GM23338 (cell line): Measurements from ENCODE around the gene ACAD9. TPM values are rescaled to one million over a fixed set of nuclear protein-coding genes. Genes with fewer than 3 reads are reported as not detected.

Source experiments
- ATAC-seq: fragments of 200-7000 bp; cut with Tn5 transposase; 3 replicates; pipeline ENCODE4 v1.9.1; 2020
- DNase-seq: peaks from one replicate; pipeline ENCODE4 v3.0.0-alpha.2; 2015; ENCODE audit warnings: low spot score
- H2AFZ ChIP-seq: fragments of 200-600 bp; sonication (generic); 2 replicates; pipeline ENCODE4 v1.8.0; 2016; ENCODE audit warnings: antibody characterized with exemption, mild to moderate bottlenecking, moderate library complexity
- H3F3A ChIP-seq: fragments of 200-600 bp; sonication (generic); replicated peaks from 2 replicates; pipeline ENCODE4 v1.8.0; 2017; ENCODE audit warnings: antibody characterized with exemption, mixed run types, low read depth
- H3K27ac ChIP-seq: fragments of 200-600 bp; sonication (generic); 2 replicates; pipeline ENCODE4 v1.6.1; 2016; ENCODE audit warnings: low read depth
- H3K27me3 ChIP-seq: fragments of 200-600 bp; sonication (generic); 2 replicates; pipeline ENCODE4 v1.8.0; 2016; ENCODE audit warnings: mild to moderate bottlenecking, mixed run types, moderate library complexity; ENCODE audit not compliant: insufficient read depth
- H3K36me3 ChIP-seq: fragments of 200-600 bp; sonication (generic); 2 replicates; pipeline ENCODE4 v1.8.0; 2016; ENCODE audit warnings: mild to moderate bottlenecking; ENCODE audit not compliant: insufficient read depth
- H3K4me1 ChIP-seq: fragments of 200-600 bp; sonication (generic); 2 replicates; pipeline ENCODE4 v1.8.0; 2016; ENCODE audit warnings: mild to moderate bottlenecking, moderate library complexity; ENCODE audit not compliant: insufficient read depth
- H3K4me2 ChIP-seq: fragments of 200-600 bp; sonication (generic); 2 replicates; pipeline ENCODE4 v1.7.1; 2017; ENCODE audit warnings: mixed run types
- H3K4me3 ChIP-seq: fragments of 200-600 bp; sonication (generic); 2 replicates; pipeline ENCODE4 v1.6.1; 2016; ENCODE audit warnings: mixed run types
- H3K79me2 ChIP-seq: fragments of 200-600 bp; sonication (generic); replicated peaks from 2 replicates; pipeline ENCODE4 v1.8.0; 2017; ENCODE audit warnings: mild to moderate bottlenecking; ENCODE audit not compliant: insufficient read depth
- H3K9me2 ChIP-seq: fragments of 200-600 bp; sonication (generic); 2 replicates; pipeline ENCODE4 v1.8.0; 2017; ENCODE audit not compliant: insufficient read depth
- H4K20me1 ChIP-seq: fragments of 200-600 bp; sonication (generic); replicated peaks from 2 replicates; pipeline ENCODE4 v1.8.0; 2017; ENCODE audit warnings: mild to moderate bottlenecking; ENCODE audit not compliant: insufficient read depth
- H3K27ac Mint-ChIP-seq: 2 replicates; pipeline ENCODE4 v1.8.0; 2020; ENCODE audit warnings: inconsistent platforms, mild to moderate bottlenecking, moderate library complexity, mixed read lengths
- H3K27me3 Mint-ChIP-seq: 3 replicates; pipeline ENCODE4 v1.8.0; 2022; ENCODE audit warnings: low read depth, mild to moderate bottlenecking, moderate library complexity, mixed read lengths, inconsistent platforms; ENCODE audit not compliant: insufficient read depth, poor library complexity
- H3K36me3 Mint-ChIP-seq: 3 replicates; pipeline ENCODE4 v1.8.0; 2021; ENCODE audit warnings: low read depth, mild to moderate bottlenecking, inconsistent platforms, moderate library complexity, mixed read lengths
- H3K4me1 Mint-ChIP-seq: 3 replicates; pipeline ENCODE4 v1.8.0; 2020; ENCODE audit warnings: mild to moderate bottlenecking, inconsistent platforms, mixed read lengths
- H3K4me3 Mint-ChIP-seq: 3 replicates; pipeline ENCODE4 v1.8.0; 2021; ENCODE audit warnings: moderate library complexity, mild to moderate bottlenecking, inconsistent platforms, mixed read lengths
- H3K9me3 Mint-ChIP-seq: 3 replicates; pipeline ENCODE4 v1.8.0; 2020; ENCODE audit warnings: moderate library complexity, mild to moderate bottlenecking, inconsistent platforms, mixed read lengths
- CREB1 ChIP-seq: fragments of 250-450 bp; sonication (Bioruptor Pico); IDR thresholded peaks from 2 replicates; pipeline ENCODE4 v1.5.0; 2020; ENCODE audit warnings: low read depth, mild to moderate bottlenecking, moderate library complexity
- EZH2 ChIP-seq: fragments of 200-600 bp; sonication (generic); IDR thresholded peaks from one replicate; pipeline ENCODE4 v1.8.0; 2017; ENCODE audit warnings: antibody characterized with exemption, mild to moderate bottlenecking, low read depth; ENCODE audit not compliant: unreplicated experiment
- EZH2phosphoT487 ChIP-seq: fragments of 200-600 bp; sonication (generic); IDR thresholded peaks from one replicate; pipeline ENCODE4 v1.8.1; 2018; ENCODE audit warnings: antibody characterized with exemption; ENCODE audit not compliant: unreplicated experiment
- JUNB ChIP-seq: IDR thresholded peaks from one replicate; pipeline ENCODE4 v1.6.1; 2016; ENCODE audit warnings: antibody characterized with exemption; ENCODE audit not compliant: unreplicated experiment
- NANOG ChIP-seq: IDR thresholded peaks from 2 replicates; pipeline ENCODE4 v1.6.1; 2016; ENCODE audit warnings: antibody characterized with exemption, borderline replicate concordance
- POLR2AphosphoS5 ChIP-seq: IDR thresholded peaks from 2 replicates; pipeline ENCODE4 v1.6.1; 2016; ENCODE audit warnings: antibody characterized with exemption, low read depth
- STAT1 ChIP-seq: IDR thresholded peaks from one replicate; pipeline ENCODE4 v1.6.1; 2016; ENCODE audit warnings: antibody characterized with exemption; ENCODE audit not compliant: unreplicated experiment
- ZNF114 ChIP-seq: fragments of 250-450 bp; sonication (Bioruptor Pico); IDR thresholded peaks from 2 replicates; pipeline ENCODE4 v1.5.0; 2020; ENCODE audit warnings: mild to moderate bottlenecking, moderate library complexity
- ZNF331 ChIP-seq: fragments of 250-450 bp; sonication (Bioruptor Pico); IDR thresholded peaks from 2 replicates; pipeline ENCODE4 v1.5.0; 2020; ENCODE audit warnings: low read depth, mild to moderate bottlenecking, moderate library complexity
- ZNF462 ChIP-seq: fragments of 250-450 bp; sonication (Bioruptor Pico); IDR thresholded peaks from 2 replicates; pipeline ENCODE4 v1.5.0; 2020; ENCODE audit warnings: mild to moderate bottlenecking, moderate library complexity
- polyA plus RNA-seq: library from polyadenylated mRNA; unstranded; fragments of >200 nt; fragmentation: Nextera tagmentation; extraction: Ambion mirVana; gene quantifications from 2 replicates; pipeline ENCODE4 v1.2.1, GENCODE V29; 2016
- total RNA-seq: library from RNA; depleted of rRNA; stranded (reverse); fragments of >200 nt; shearing (Covaris generic); gene quantifications from 2 replicates; pipeline ENCODE4 v1.2.3, GENCODE V29; 2014
- TF ChIP-seq, protein P1 (sequence below): IDR thresholded peaks from one replicate; pipeline ENCODE4 v1.6.1; 2018; ENCODE audit warnings: antibody characterized with exemption; ENCODE audit not compliant: unreplicated experiment
- TF ChIP-seq, protein P2 (sequence below): IDR thresholded peaks from 2 replicates; pipeline ENCODE4 v1.6.1; 2016; ENCODE audit warnings: antibody characterized with exemption
- TF ChIP-seq, protein P3 (sequence below), 2 experiments: fragments of 200-600 bp in 1 of 2; sonication (generic) in 1 of 2; conservative IDR thresholded peaks; 2 replicates each; pipeline versions ENCODE4 v1.5.1 to v1.6.1; 2016 to 2017; ENCODE audit warnings: antibody characterized with exemption in 2 of 2, low read depth in 2 of 2, mild to moderate bottlenecking in 2 of 2, moderate library complexity in 1 of 2

Gene ACAD9
- total and polyA plus RNA-seq, 2 experiments from 2014 or later = 21.2 to 36.4 TPM

- peak overlapping the region; percentile 79 for H3K4me2 ChIP-seq
- 0 out of 2 replicates have a peak, but pooled peaks cover 3% of the 10 kb centered on the region for H3F3A ChIP-seq
- H4K20me1 ChIP-seq = no peaks in the 10 kb centered on the region
- DNase-seq = no peak
- H3K79me2 ChIP-seq = no peaks in the 10 kb centered on the region
- peak; percentile 9 for ATAC-seq
- H3K27me3 ChIP-seq = no peaks in the 10 kb centered on the region
- H3K27ac Mint-ChIP-seq = no peak overlapping the region
- no peak overlapping the region; the same call in 1 of the 2 replicates for H2AFZ ChIP-seq
- H3K9me3 Mint-ChIP-seq = peaks cover 11% of the 10 kb centered on the region
- peaks cover 19% of the 10 kb centered on the region for H3K4me1 Mint-ChIP-seq
- peaks cover 14% of the 10 kb centered on the region; the same call in 1 of the 2 replicates for H3K4me1 ChIP-seq
- peak overlapping the region; percentile 61; the same call in 2 of the 3 replicates for H3K4me3 Mint-ChIP-seq
- no peak overlapping the region for H3K27ac ChIP-seq
- TF ChIP-seq EZH2phosphoT487 = no peak
- no peak for TF ChIP-seq ZNF331 (CRISPR knock-in tag)
- no peak for TF ChIP-seq ZNF462 (CRISPR knock-in tag)
- no peak for TF ChIP-seq STAT1
- no peak for TF ChIP-seq NANOG
- no peak for TF ChIP-seq POLR2AphosphoS5
- no peak for TF ChIP-seq ZNF114 (CRISPR knock-in tag)
- no peak for TF ChIP-seq EZH2
- TF ChIP-seq CREB1 (CRISPR knock-in tag) = no peak
- TF ChIP-seq, protein P1, sequence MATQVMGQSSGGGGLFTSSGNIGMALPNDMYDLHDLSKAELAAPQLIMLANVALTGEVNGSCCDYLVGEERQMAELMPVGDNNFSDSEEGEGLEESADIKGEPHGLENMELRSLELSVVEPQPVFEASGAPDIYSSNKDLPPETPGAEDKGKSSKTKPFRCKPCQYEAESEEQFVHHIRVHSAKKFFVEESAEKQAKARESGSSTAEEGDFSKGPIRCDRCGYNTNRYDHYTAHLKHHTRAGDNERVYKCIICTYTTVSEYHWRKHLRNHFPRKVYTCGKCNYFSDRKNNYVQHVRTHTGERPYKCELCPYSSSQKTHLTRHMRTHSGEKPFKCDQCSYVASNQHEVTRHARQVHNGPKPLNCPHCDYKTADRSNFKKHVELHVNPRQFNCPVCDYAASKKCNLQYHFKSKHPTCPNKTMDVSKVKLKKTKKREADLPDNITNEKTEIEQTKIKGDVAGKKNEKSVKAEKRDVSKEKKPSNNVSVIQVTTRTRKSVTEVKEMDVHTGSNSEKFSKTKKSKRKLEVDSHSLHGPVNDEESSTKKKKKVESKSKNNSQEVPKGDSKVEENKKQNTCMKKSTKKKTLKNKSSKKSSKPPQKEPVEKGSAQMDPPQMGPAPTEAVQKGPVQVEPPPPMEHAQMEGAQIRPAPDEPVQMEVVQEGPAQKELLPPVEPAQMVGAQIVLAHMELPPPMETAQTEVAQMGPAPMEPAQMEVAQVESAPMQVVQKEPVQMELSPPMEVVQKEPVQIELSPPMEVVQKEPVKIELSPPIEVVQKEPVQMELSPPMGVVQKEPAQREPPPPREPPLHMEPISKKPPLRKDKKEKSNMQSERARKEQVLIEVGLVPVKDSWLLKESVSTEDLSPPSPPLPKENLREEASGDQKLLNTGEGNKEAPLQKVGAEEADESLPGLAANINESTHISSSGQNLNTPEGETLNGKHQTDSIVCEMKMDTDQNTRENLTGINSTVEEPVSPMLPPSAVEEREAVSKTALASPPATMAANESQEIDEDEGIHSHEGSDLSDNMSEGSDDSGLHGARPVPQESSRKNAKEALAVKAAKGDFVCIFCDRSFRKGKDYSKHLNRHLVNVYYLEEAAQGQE = no peak
- TF ChIP-seq, protein P2, sequence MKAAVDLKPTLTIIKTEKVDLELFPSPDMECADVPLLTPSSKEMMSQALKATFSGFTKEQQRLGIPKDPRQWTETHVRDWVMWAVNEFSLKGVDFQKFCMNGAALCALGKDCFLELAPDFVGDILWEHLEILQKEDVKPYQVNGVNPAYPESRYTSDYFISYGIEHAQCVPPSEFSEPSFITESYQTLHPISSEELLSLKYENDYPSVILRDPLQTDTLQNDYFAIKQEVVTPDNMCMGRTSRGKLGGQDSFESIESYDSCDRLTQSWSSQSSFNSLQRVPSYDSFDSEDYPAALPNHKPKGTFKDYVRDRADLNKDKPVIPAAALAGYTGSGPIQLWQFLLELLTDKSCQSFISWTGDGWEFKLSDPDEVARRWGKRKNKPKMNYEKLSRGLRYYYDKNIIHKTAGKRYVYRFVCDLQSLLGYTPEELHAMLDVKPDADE = no peak
- TF ChIP-seq, protein P3, sequence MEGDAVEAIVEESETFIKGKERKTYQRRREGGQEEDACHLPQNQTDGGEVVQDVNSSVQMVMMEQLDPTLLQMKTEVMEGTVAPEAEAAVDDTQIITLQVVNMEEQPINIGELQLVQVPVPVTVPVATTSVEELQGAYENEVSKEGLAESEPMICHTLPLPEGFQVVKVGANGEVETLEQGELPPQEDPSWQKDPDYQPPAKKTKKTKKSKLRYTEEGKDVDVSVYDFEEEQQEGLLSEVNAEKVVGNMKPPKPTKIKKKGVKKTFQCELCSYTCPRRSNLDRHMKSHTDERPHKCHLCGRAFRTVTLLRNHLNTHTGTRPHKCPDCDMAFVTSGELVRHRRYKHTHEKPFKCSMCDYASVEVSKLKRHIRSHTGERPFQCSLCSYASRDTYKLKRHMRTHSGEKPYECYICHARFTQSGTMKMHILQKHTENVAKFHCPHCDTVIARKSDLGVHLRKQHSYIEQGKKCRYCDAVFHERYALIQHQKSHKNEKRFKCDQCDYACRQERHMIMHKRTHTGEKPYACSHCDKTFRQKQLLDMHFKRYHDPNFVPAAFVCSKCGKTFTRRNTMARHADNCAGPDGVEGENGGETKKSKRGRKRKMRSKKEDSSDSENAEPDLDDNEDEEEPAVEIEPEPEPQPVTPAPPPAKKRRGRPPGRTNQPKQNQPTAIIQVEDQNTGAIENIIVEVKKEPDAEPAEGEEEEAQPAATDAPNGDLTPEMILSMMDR (conservative IDR thresholded peaks at IDR 0.05; ENCODE audit: low read depth in 2 of 2) = no peak
- no peak for TF ChIP-seq JUNB
- peak overlapping the region; percentile 47 for H3K4me3 ChIP-seq
- H3K9me2 ChIP-seq = no peaks in the 10 kb centered on the region
- no peaks in the 10 kb centered on the region for H3K36me3 ChIP-seq
- H3K27me3 Mint-ChIP-seq = peaks cover 11% of the 10 kb centered on the region
- no peaks in the 10 kb centered on the region; the same call in 2 of the 3 replicates for H3K36me3 Mint-ChIP-seq
These were observed 32.9 kb upstream of the ACAD9 start for GRCh38 chr3:128846486-128846891.
